Measurements from ENCODE around the gene TRHDE.

DNA sequence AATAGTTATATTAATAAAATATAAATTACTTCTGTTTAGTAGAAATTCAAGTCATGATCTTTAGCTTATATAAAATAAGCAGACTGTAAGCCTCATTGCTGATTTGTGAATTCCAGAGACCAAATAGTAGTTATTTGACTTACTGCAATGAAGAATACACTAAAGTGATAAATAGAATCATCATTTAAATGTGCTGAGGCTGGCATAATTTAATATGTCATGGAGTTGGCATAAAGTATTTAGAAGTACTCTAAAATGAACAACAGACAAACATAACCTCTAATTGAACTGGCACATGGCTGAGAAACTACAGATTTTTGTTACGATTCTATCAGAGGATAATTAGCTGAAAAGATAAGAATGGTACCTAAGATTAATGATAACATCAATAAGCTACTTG is 45.7 kb upstream of the TRHDE start:
- TF ChIP-seq GATA3 (IDR thresholded peaks at IDR 0.05; ENCODE audit: low read depth, low read length), result no peak
- no peak for TF ChIP-seq GATA2 (IDR thresholded peaks at IDR 0.05; ENCODE audit: low read depth, low read length)
